Measurements from ENCODE around the gene WDR27.
"Not testable (repeated sequence)": the region's sequence is repeated elsewhere in the genome, so short reads cannot be mapped to it uniquely, and the experiment has no call there.

The WDR27 gene

DNA sequence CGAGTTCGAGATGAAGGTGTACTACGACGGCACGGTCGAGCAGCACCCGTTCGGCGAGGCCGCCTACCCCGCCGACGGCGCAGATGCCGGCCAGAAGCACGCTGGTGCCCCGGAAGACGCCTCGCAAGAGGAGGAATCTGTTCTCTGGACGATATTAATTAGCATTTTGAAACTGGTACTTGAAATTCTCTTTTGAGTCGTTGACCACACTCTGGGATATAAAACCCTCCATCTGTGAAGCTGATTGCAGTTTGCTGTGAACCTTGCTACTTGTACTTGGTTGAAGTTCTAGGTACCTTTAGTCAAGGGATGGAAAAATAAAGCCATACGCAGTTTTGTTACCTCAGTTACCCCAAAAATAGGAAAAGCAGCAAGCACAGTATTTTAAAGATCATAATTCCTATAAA is 1.0 kb upstream of the WDR27 start:
- Histone ChIP-seq H3K36me3 (ENCODE audit: insufficient read depth, low read length) (peaks cover 8% of the 10 kb centered on the region), H3K4me3 (ENCODE audit: low read depth in 1 of 2, low read length in 2 of 2) (peak overlapping the region; percentile 86 to 96), H3K27ac (ENCODE audit: low read depth, low read length) (peak overlapping the region; percentile 87), H3K9me3 (ENCODE audit: low read length) (no peaks in the 10 kb centered on the region), H3K4me1 (ENCODE audit: insufficient read depth, low read length) (peaks cover 31% of the 10 kb centered on the region), H3K27me3 (ENCODE audit: control insufficient read depth in 1 of 2, insufficient read depth in 2 of 2, low read length in 2 of 2) (no peaks in the 10 kb centered on the region), H3K9ac (ENCODE audit: low read length) (peak overlapping the region; percentile 58)

DNA sequence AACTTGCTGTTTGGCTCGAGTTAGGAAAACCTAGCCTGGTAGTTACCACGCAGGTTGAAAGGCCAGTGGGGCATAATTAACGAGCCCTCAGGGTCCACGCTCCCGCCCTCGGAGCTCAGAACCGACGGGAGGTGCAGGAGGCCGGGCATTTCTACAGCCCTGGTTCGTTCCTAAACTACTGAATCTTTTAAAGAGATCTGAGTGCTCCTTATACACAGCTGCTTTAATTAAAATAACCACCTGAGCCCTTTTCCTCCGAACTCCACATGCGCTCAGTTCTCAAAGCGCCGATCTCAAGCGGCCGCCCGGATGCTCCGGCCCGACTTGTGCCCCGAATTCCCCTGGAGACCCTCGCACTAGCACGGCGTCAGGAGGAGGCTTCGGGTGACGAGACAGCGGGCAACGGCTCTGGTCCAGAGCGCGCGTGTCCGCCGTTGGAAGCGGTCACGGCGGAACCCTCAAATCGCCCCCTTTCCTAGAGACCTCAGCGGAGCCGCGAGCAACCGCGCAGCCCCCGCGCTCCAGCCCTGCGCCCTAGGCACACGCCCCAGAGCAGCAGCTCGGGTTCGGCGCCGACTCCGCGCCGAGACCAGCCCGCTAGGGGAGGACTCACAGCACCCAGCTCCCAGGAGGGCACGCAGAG is 397 bp downstream of the WDR27 start:
- H3K27me3 ChIP-seq (ENCODE audit: control insufficient read depth in 1 of 2, insufficient read depth in 2 of 2, low read length in 2 of 2), result no peaks in the 10 kb centered on the region
- peak overlapping the region; percentile 87 for H3K27ac ChIP-seq (ENCODE audit: low read depth, low read length)
- peaks cover 8% of the 10 kb centered on the region for H3K36me3 ChIP-seq (ENCODE audit: insufficient read depth, low read length)
- H3K4me1 ChIP-seq (ENCODE audit: insufficient read depth, low read length), result peaks cover 31% of the 10 kb centered on the region
- H3K4me3 ChIP-seq (ENCODE audit: low read depth in 1 of 2, low read length in 2 of 2), result peak overlapping the region; percentile 86 to 96
- H3K9me3 ChIP-seq (ENCODE audit: low read length), result no peaks in the 10 kb centered on the region
- peak overlapping the region; percentile 6 for H3K9ac ChIP-seq (ENCODE audit: low read length)

GRCh38 chr6:169700296-169700695 is 1.5 kb downstream of the WDR27 start:
- peaks cover 31% of the 10 kb centered on the region for H3K4me1 ChIP-seq (ENCODE audit: insufficient read depth, low read length)
- no peak overlapping the region for H3K4me3 ChIP-seq (ENCODE audit: low read depth in 1 of 2, low read length in 2 of 2)
- H3K9ac ChIP-seq (ENCODE audit: low read length), result no peak overlapping the region
- no peaks in the 10 kb centered on the region for H3K27me3 ChIP-seq (ENCODE audit: control insufficient read depth in 1 of 2, insufficient read depth in 2 of 2, low read length in 2 of 2)
- H3K36me3 ChIP-seq (ENCODE audit: insufficient read depth, low read length), result peaks cover 8% of the 10 kb centered on the region
- no peak overlapping the region for H3K27ac ChIP-seq (ENCODE audit: low read depth, low read length)
- H3K9me3 ChIP-seq (ENCODE audit: low read length), result no peaks in the 10 kb centered on the region

DNA sequence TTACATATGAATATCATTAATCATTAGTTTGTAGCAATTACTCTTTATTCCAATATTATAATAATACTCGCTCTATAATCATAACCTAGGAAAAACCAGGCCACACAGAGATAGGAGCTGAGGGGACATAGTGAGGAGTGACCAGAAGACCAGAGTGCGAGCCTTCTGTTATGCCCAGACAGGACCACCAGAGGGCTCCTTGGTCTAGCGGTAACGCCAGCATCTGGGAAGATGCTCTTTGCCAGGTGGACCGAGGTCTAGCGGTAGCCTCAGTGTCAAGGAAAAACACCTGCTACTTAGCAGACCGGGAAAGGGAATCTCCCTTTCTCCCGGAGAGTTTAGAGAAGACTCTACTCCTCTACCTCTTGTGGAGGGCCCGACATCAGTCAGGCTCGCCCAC is 4.7 kb downstream of the WDR27 start:
- not testable (repeated sequence) for H3K36me3 ChIP-seq (ENCODE audit: insufficient read depth, low read length); H3K27ac ChIP-seq (ENCODE audit: low read depth, low read length); H3K9ac ChIP-seq (ENCODE audit: low read length); H3K4me3 ChIP-seq (ENCODE audit: low read depth in 1 of 2, low read length in 2 of 2); H3K9me3 ChIP-seq (ENCODE audit: low read length); H3K27me3 ChIP-seq (ENCODE audit: control insufficient read depth in 1 of 2, insufficient read depth in 2 of 2, low read length in 2 of 2)
- peaks cover 14% of the 10 kb centered on the region for H3K4me1 ChIP-seq (ENCODE audit: insufficient read depth, low read length)

DNA sequence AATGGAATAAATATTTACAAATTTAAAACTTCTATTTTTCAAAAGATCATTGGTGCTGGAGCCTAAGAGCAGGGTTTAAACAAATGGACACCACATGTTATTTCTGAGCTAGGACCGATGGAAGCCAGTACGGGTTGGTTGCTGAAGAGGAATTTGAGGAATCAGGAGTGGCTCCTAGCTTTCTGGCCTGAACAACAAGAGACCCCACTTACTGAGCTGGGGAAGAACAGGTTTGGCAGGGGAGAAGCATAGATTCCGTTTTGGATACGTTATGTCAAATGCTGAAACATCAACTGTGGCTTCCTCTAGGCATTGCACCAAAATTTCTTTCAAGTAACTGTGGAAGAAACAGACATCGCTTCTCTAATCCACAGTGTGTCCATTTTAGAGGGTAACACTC is 6.7 kb downstream of the WDR27 start:
- H3K36me3 ChIP-seq (ENCODE audit: insufficient read depth, low read length), result no peaks in the 10 kb centered on the region
- no peaks in the 10 kb centered on the region for H3K27me3 ChIP-seq (ENCODE audit: control insufficient read depth in 1 of 2, insufficient read depth in 2 of 2, low read length in 2 of 2)
- H3K4me1 ChIP-seq (ENCODE audit: insufficient read depth, low read length), result peaks cover 4% of the 10 kb centered on the region
- H3K27ac ChIP-seq (ENCODE audit: low read depth, low read length), result no peak overlapping the region
- no peaks in the 10 kb centered on the region for H3K9me3 ChIP-seq (ENCODE audit: low read length)
- no peak overlapping the region for H3K9ac ChIP-seq (ENCODE audit: low read length)
- H3K4me3 ChIP-seq (ENCODE audit: low read depth in 1 of 2, low read length in 2 of 2), result no peak overlapping the region

- Histone ChIP-seq H3K27ac (ENCODE audit: low read depth, low read length) (no peak overlapping the region), H3K4me1 (ENCODE audit: insufficient read depth, low read length) (no peaks in the 10 kb centered on the region), H3K36me3 (ENCODE audit: insufficient read depth, low read length) (no peaks in the 10 kb centered on the region), H3K9ac (ENCODE audit: low read length) (no peak overlapping the region), H3K27me3 (ENCODE audit: control insufficient read depth in 1 of 2, insufficient read depth in 2 of 2, low read length in 2 of 2) (no peaks in the 10 kb centered on the region), H3K9me3 (ENCODE audit: low read length) (no peaks in the 10 kb centered on the region), H3K4me3 (ENCODE audit: low read depth in 1 of 2, low read length in 2 of 2) (no peak overlapping the region)
Observed at GRCh38 chr6:169692516-169692915, 9.3 kb downstream of the WDR27 start.

DNA sequence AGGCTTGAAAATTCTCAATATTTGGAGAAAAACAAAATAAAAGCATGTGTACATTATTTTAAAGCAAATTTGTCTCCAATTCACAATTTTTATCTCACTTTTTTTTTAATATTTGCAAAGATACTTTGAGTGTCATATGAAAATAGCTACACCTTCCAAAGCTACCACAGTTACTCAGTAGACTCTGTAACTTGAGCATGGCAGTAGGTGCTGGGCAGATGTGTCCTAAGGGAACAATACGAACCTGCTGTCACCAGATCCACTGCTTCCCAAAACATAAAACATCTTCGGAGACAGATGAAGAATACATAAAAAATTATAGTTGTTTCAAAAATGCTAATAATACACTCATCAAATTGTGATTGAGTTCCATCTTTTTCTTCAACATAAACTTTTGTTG is 10.6 kb downstream of the WDR27 start:
- Histone ChIP-seq H3K4me1 (ENCODE audit: insufficient read depth, low read length) (no peaks in the 10 kb centered on the region), H3K9ac (ENCODE audit: low read length) (no peak overlapping the region), H3K27me3 (ENCODE audit: control insufficient read depth in 1 of 2, insufficient read depth in 2 of 2, low read length in 2 of 2) (no peaks in the 10 kb centered on the region), H3K9me3 (ENCODE audit: low read length) (no peaks in the 10 kb centered on the region), H3K36me3 (ENCODE audit: insufficient read depth, low read length) (peaks cover 2% of the 10 kb centered on the region), H3K27ac (ENCODE audit: low read depth, low read length) (no peak overlapping the region), H3K4me3 (ENCODE audit: low read depth in 1 of 2, low read length in 2 of 2) (no peak overlapping the region)

- Histone ChIP-seq H3K9ac (ENCODE audit: low read length) (no peak overlapping the region), H3K27me3 (ENCODE audit: control insufficient read depth in 1 of 2, insufficient read depth in 2 of 2, low read length in 2 of 2) (no peaks in the 10 kb centered on the region), H3K36me3 (ENCODE audit: insufficient read depth, low read length) (peaks cover 9% of the 10 kb centered on the region), H3K4me1 (ENCODE audit: insufficient read depth, low read length) (no peaks in the 10 kb centered on the region), H3K9me3 (ENCODE audit: low read length) (no peaks in the 10 kb centered on the region), H3K4me3 (ENCODE audit: low read depth in 1 of 2, low read length in 2 of 2) (no peak overlapping the region), H3K27ac (ENCODE audit: low read depth, low read length) (no peak overlapping the region)
Observed at GRCh38 chr6:169689287-169689686, 12.5 kb downstream of the WDR27 start.

DNA sequence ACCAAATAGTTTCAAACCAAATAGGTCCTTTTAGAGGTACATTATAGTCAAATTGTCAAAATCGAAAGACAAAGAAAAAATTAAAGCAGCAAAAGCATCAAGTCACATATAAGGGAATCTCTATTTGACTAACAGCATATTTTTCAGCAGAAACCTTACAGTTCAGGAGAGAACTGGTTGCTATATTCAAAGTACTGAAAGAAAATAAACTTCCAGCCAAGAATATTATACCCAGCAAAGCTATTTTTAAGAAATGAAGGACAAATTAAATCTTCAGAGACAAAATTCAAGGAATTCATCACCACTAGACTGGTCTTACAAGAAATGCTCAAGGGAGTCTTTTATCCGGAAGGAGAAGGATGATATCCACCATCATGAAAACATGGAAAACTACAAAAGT is 16.0 kb downstream of the WDR27 start:
- no peak overlapping the region for H3K9ac ChIP-seq (ENCODE audit: low read length)
- no peaks in the 10 kb centered on the region for H3K9me3 ChIP-seq (ENCODE audit: low read length)
- H3K36me3 ChIP-seq (ENCODE audit: insufficient read depth, low read length), result peaks cover 14% of the 10 kb centered on the region
- no peaks in the 10 kb centered on the region for H3K27me3 ChIP-seq (ENCODE audit: control insufficient read depth in 1 of 2, insufficient read depth in 2 of 2, low read length in 2 of 2)
- H3K27ac ChIP-seq (ENCODE audit: low read depth, low read length), result no peak overlapping the region
- H3K4me1 ChIP-seq (ENCODE audit: insufficient read depth, low read length), result no peaks in the 10 kb centered on the region
- H3K4me3 ChIP-seq (ENCODE audit: low read depth in 1 of 2, low read length in 2 of 2), result no peak overlapping the region

GRCh38 chr6:169684056-169684455 is 17.8 kb downstream of the WDR27 start:
- Histone ChIP-seq H3K36me3 (ENCODE audit: insufficient read depth, low read length) (peaks cover 14% of the 10 kb centered on the region), H3K9me3 (ENCODE audit: low read length) (no peaks in the 10 kb centered on the region), H3K4me3 (ENCODE audit: low read depth in 1 of 2, low read length in 2 of 2) (no peak overlapping the region), H3K27me3 (ENCODE audit: control insufficient read depth in 1 of 2, insufficient read depth in 2 of 2, low read length in 2 of 2) (no peaks in the 10 kb centered on the region), H3K4me1 (ENCODE audit: insufficient read depth, low read length) (no peaks in the 10 kb centered on the region), H3K9ac (ENCODE audit: low read length) (no peak overlapping the region), H3K27ac (ENCODE audit: low read depth, low read length) (no peak overlapping the region)

DNA sequence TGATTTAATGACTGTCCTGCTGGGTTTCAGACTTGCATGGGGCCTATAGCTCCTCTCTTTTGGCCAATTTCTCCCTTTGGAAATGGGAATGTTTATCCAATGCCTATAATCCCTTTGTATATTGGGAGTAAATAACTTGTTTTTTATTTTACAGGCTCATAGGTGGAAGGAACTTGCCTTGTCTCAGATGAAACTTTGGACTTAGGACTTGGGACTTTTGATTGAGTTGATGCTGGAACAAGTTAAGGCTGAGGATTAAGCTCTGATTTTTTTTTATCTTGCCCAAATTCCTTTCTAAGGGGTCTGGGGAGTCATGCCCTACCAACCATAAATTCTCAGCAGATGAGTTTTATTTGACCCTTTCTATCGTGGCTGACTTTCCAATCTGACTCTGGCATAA is 23.5 kb downstream of the WDR27 start:
- Histone ChIP-seq H3K9ac (ENCODE audit: low read length) (no peak overlapping the region), H3K36me3 (ENCODE audit: insufficient read depth, low read length) (peaks cover 5% of the 10 kb centered on the region), H3K27ac (ENCODE audit: low read depth, low read length) (no peak overlapping the region), H3K4me3 (ENCODE audit: low read depth in 1 of 2, low read length in 2 of 2) (no peak overlapping the region), H3K27me3 (ENCODE audit: control insufficient read depth in 1 of 2, insufficient read depth in 2 of 2, low read length in 2 of 2) (no peaks in the 10 kb centered on the region), H3K9me3 (ENCODE audit: low read length) (no peaks in the 10 kb centered on the region), H3K4me1 (ENCODE audit: insufficient read depth, low read length) (no peaks in the 10 kb centered on the region)

- peaks cover 12% of the 10 kb centered on the region for H3K36me3 ChIP-seq (ENCODE audit: insufficient read depth, low read length)
- H3K9ac ChIP-seq (ENCODE audit: low read length), result no peak overlapping the region
- no peaks in the 10 kb centered on the region for H3K27me3 ChIP-seq (ENCODE audit: control insufficient read depth in 1 of 2, insufficient read depth in 2 of 2, low read length in 2 of 2)
- no peak overlapping the region for H3K27ac ChIP-seq (ENCODE audit: low read depth, low read length)
- no peaks in the 10 kb centered on the region for H3K4me1 ChIP-seq (ENCODE audit: insufficient read depth, low read length)
- no peaks in the 10 kb centered on the region for H3K9me3 ChIP-seq (ENCODE audit: low read length)
- no peak overlapping the region for H3K4me3 ChIP-seq (ENCODE audit: low read depth in 1 of 2, low read length in 2 of 2)
Observed at GRCh38 chr6:169677096-169677495, 24.7 kb downstream of the WDR27 start.
